Neural progenitor cell (in vitro differentiated cells): Measurements from ENCODE around the gene CIB1.

Experiments used
- CTCF ChIP-seq: fragments of 200-600 bp; sonication (generic); IDR thresholded peaks from 2 replicates; pipeline ENCODE4 v1.5.1; 2017; ENCODE audit warnings: antibody characterized with exemption, mild to moderate bottlenecking
- EZH2 ChIP-seq: fragments of 200-600 bp; sonication (generic); IDR thresholded peaks from 2 replicates; pipeline ENCODE4 v1.6.1; 2017; ENCODE audit warnings: antibody characterized with exemption, mild to moderate bottlenecking, moderate library complexity
- EZH2phosphoT487 ChIP-seq: fragments of 200-600 bp; sonication (generic); IDR thresholded peaks from 2 replicates; pipeline ENCODE4 v1.6.1; 2017; ENCODE audit warnings: antibody characterized with exemption

DNA sequence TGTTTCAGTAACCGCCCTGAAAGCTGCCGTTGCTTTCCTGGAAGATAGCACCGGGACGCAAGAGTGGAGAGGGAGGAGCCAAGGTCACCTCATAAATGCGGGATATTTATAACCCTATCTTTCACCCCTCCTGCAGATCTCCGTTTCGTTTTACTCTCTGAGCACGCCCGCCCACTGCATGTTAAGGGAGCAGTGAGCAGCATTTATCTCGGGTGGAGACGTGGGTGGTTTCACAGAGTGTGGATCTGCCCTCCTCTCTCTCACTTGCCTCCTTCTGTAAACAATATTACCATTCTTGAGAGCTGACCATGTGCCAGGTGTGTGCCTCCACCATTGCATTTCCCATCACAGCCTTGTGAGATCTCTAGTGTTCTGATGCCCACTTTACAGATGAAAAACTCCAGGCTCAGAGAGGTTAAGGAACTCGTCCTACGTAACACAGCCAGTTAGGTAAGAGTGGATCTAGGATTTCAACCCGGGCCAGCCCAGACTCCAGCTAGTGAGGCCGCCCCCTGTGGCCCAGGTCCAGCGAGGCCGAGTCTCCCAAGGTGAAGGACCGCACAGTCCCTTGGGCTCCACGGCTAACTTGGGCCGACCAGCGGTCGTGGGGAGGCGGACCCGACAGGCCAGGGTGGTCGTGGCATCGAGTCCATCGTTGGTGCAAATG is 49.5 kb downstream of the CIB1 start:
- TF ChIP-seq CTCF (no peak), EZH2 (no peak), EZH2phosphoT487 (peak; percentile 40)
